ENCODE measurements around the gene ADRA2C. TPM values are rescaled to one million over a fixed set of nuclear protein-coding genes. Genes with fewer than 3 reads are reported as not detected.

ADRA2C gene
- total RNA-seq, 4 donors from 2014 or later = 2.3 to 14.9 (median 6.5) TPM

GRCh38 chr4:3775005-3775404 lies 8.8 kb downstream of the ADRA2C start:
- intact Hi-C loops (cut with DNase I; ENCODE audit: low total_unique reads) = no loop called here
- no peak overlapping the region for H3K4me3 ChIP-seq (ENCODE audit: low read depth, poor library complexity, severe bottlenecking)
- WGBS, 2 donors = 55% methylated on average over 16 of the region's 16 CpGs
- TF ChIP-seq CTCF (IDR thresholded peaks at IDR 0.05) (no peak), POLR2A (IDR thresholded peaks at IDR 0.05) (no peak)
- no peak for DNase-seq (ENCODE audit: low spot score in 2 of 2)

- DNase-seq (ENCODE audit: low spot score in 2 of 2) = no peak
- no peak for TF ChIP-seq POLR2A (IDR thresholded peaks at IDR 0.05)
- no peak for TF ChIP-seq CTCF (IDR thresholded peaks at IDR 0.05)
- H3K4me3 ChIP-seq (ENCODE audit: low read depth, poor library complexity, severe bottlenecking) = no peak overlapping the region
- intact Hi-C loops (cut with DNase I; ENCODE audit: low total_unique reads) = no loop called here
- 55 to 67% methylated on average over 4 of the region's 4 CpGs for WGBS, 2 donors
Observed at GRCh38 chr4:3775576-3775975, 9.4 kb downstream of the ADRA2C start.

GRCh38 chr4:3776166-3777032 lies 10.2 kb downstream of the ADRA2C start:
- TF ChIP-seq POLR2A (IDR thresholded peaks at IDR 0.05) (no peak), CTCF (IDR thresholded peaks at IDR 0.05) (no peak)
- DNase-seq (ENCODE audit: low spot score in 2 of 2) = no peak
- WGBS, 2 donors = 82 to 88% methylated on average over 13 to 22 of the region's 22 CpGs
- intact Hi-C loops (cut with DNase I; ENCODE audit: low total_unique reads) = no loop called here
- no peak overlapping the region for H3K4me3 ChIP-seq (ENCODE audit: low read depth, poor library complexity, severe bottlenecking)

GRCh38 chr4:3777033-3777390 lies 10.8 kb downstream of the ADRA2C start:
- intact Hi-C loops (cut with DNase I; ENCODE audit: low total_unique reads) = no loop called here
- TF ChIP-seq CTCF (IDR thresholded peaks at IDR 0.05) (no peak), POLR2A (IDR thresholded peaks at IDR 0.05) (no peak)
- 79 to 81% methylated on average over 5 of the region's 5 CpGs for WGBS, 2 donors

GRCh38 chr4:3777669-3778068 lies 11.5 kb downstream of the ADRA2C start:
- H3K4me3 ChIP-seq (ENCODE audit: low read depth, poor library complexity, severe bottlenecking) = no peak overlapping the region
- intact Hi-C loops (cut with DNase I; ENCODE audit: low total_unique reads) = no loop called here
- DNase-seq (ENCODE audit: low spot score in 2 of 2) = no peak
- no peak for TF ChIP-seq POLR2A (IDR thresholded peaks at IDR 0.05)
- TF ChIP-seq CTCF (IDR thresholded peaks at IDR 0.05) = no peak
- 82 to 84% methylated on average over 13 of the region's 13 CpGs for WGBS, 2 donors

More at GRCh38 chr4:3777033-3777390, 10.8 kb downstream of the ADRA2C start:
- H3K4me3 ChIP-seq (ENCODE audit: low read depth, poor library complexity, severe bottlenecking) = no peak overlapping the region
- DNase-seq (ENCODE audit: low spot score in 2 of 2) = no peak

All from lower leg skin (tissue), 4 donors.